OCI-LY1 (cell line): ENCODE measurements around the gene CFAP77.

ENCODE experiments used
- H2AFZ ChIP-seq: fragments of 200-600 bp; sonication (generic), shearing (Covaris generic); 2 replicates; pipeline ENCODE4 v1.6.0; 2014; ENCODE audit warnings: antibody characterized with exemption, mild to moderate bottlenecking, low read length
- H3F3A ChIP-seq: fragments of 200-600 bp; sonication (generic), shearing (Covaris generic); 2 replicates; pipeline ENCODE4 v1.6.0; 2014; ENCODE audit warnings: mild to moderate bottlenecking, antibody characterized with exemption, low read length, moderate library complexity; ENCODE audit not compliant: insufficient read depth
- H3K27ac ChIP-seq: fragments of 200-600 bp; sonication (generic); 2 replicates; pipeline ENCODE4 v1.5.1; 2014; ENCODE audit warnings: low read length, mixed run types, mild to moderate bottlenecking, low read depth; ENCODE audit not compliant: poor library complexity, severe bottlenecking
- H3K27me3 ChIP-seq: fragments of 200-600 bp; sonication (generic); 2 replicates; pipeline ENCODE4 v1.6.0; 2014; ENCODE audit warnings: antibody characterized with exemption, mild to moderate bottlenecking, low read length, moderate library complexity; ENCODE audit not compliant: insufficient read depth
- H3K36me3 ChIP-seq: fragments of 200-600 bp; sonication (generic); 2 replicates; pipeline ENCODE4 v1.6.1; 2014; ENCODE audit warnings: mild to moderate bottlenecking, antibody characterized with exemption, low read length, moderate library complexity, mixed read lengths; ENCODE audit not compliant: insufficient read depth
- H3K4me1 ChIP-seq: fragments of 200-600 bp; sonication (generic); 2 replicates; pipeline ENCODE4 v1.5.1; 2014; ENCODE audit warnings: mild to moderate bottlenecking, low read length, moderate library complexity; ENCODE audit not compliant: insufficient read depth, severe bottlenecking
- H3K4me2 ChIP-seq: fragments of 200-600 bp; sonication (generic), shearing (Covaris generic); 2 replicates; pipeline ENCODE4 v1.6.1; 2014; ENCODE audit warnings: low read length
- H3K4me3 ChIP-seq: fragments of 200-600 bp; sonication (generic); 2 replicates; pipeline ENCODE4 v1.5.1; 2014; ENCODE audit warnings: low read length, low read depth, mild to moderate bottlenecking, mixed read lengths; ENCODE audit not compliant: poor library complexity, severe bottlenecking
- H3K79me2 ChIP-seq: fragments of 200-600 bp; shearing (Covaris generic); 2 replicates; pipeline ENCODE4 v1.6.1; 2016; ENCODE audit warnings: mixed run types, low read length, mixed read lengths; ENCODE audit not compliant: insufficient read depth
- H3K9ac ChIP-seq: fragments of 200-600 bp; sonication (generic), shearing (Covaris generic); 2 replicates; pipeline ENCODE4 v1.6.1; 2014; ENCODE audit warnings: mild to moderate bottlenecking, low read length, mixed read lengths
- H3K9me2 ChIP-seq: fragments of 200-600 bp; sonication (generic), shearing (Covaris generic); 2 replicates; pipeline ENCODE4 v1.6.1; 2014; ENCODE audit warnings: low read depth, mild to moderate bottlenecking, low read length, mixed read lengths
- H3K9me3 ChIP-seq: fragments of 200-600 bp; shearing (Covaris generic); 2 replicates; pipeline ENCODE4 v1.6.1; 2014; ENCODE audit warnings: low read length, mixed read lengths
- H4K20me1 ChIP-seq: fragments of 200-600 bp; sonication (generic), shearing (Covaris generic); 2 replicates; pipeline ENCODE4 v1.6.0; 2016; ENCODE audit warnings: mild to moderate bottlenecking, low read length; ENCODE audit not compliant: insufficient read depth
- CTCF ChIP-seq: fragments of 200-600 bp; sonication (generic), shearing (Covaris generic); IDR thresholded peaks from 2 replicates; pipeline ENCODE4 v1.5.1; 2017; ENCODE audit warnings: mild to moderate bottlenecking, antibody characterized with exemption, low read length, moderate library complexity, mixed read lengths
- EZH2 ChIP-seq: fragments of 200-600 bp; sonication (generic), shearing (Covaris generic); IDR thresholded peaks from 2 replicates; pipeline ENCODE4 v1.8.0; 2017; ENCODE audit warnings: borderline replicate concordance, mixed run types, mild to moderate bottlenecking, antibody characterized with exemption, low read length, moderate library complexity, mixed read lengths

The CFAP77 gene

DNA sequence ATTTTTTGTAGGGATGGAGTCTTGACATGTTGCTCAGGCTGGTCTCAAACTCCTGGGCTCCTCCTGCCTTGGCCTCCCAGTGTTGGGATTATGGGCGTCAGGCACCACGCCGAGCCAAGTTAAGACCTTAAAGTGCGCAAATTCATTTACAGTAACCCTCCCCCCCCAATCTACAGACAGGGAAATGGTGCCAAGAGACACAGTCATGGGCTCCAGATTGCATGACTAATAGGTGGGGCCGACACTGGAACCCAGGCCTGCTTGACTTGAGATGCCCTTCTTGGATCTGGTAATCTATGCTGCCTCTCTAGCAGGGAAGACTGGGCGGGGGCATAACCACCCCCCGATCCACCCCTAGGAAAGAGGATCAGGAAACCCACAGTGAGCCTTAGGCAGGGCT, 22.9 kb upstream of the CFAP77 start:
- Histone ChIP-seq H3K4me2 (no peak overlapping the region), H3K4me1 (peaks cover 47% of the 10 kb centered on the region), H3K4me3 (no peak overlapping the region), H4K20me1 (no peaks in the 10 kb centered on the region), H2AFZ (no peak overlapping the region), H3K9ac (no peak overlapping the region), H3K9me3 (no peaks in the 10 kb centered on the region), H3K36me3 (peaks cover 71% of the 10 kb centered on the region), H3F3A (peaks cover 11% of the 10 kb centered on the region), H3K27me3 (no peaks in the 10 kb centered on the region), H3K27ac (no peak overlapping the region), H3K9me2 (no peaks in the 10 kb centered on the region), H3K79me2 (no peaks in the 10 kb centered on the region)
- TF ChIP-seq EZH2, result no peak
- TF ChIP-seq CTCF, result no peak

GRCh38 chr9:132390966-132391365, 19.0 kb upstream of the CFAP77 start:
- Histone ChIP-seq H3K4me1 (peaks cover 17% of the 10 kb centered on the region), H3K79me2 (no peaks in the 10 kb centered on the region), H3K9me3 (no peaks in the 10 kb centered on the region), H3K36me3 (peaks cover 93% of the 10 kb centered on the region), H4K20me1 (no peaks in the 10 kb centered on the region), H3K9ac (no peak overlapping the region; the same call in 1 of the 2 replicates), H3K4me3 (no peak overlapping the region), H3K27me3 (no peaks in the 10 kb centered on the region), H3K27ac (peak overlapping the region; percentile 64), H3F3A (no peaks in the 10 kb centered on the region), H3K4me2 (0 out of 2 replicates have a peak overlapping the region, but pooled peaks have one; percentile 18), H2AFZ (no peak overlapping the region), H3K9me2 (no peaks in the 10 kb centered on the region)
- no peak for TF ChIP-seq CTCF
- TF ChIP-seq EZH2, result no peak

GRCh38 chr9:132391449-132391848, 18.6 kb upstream of the CFAP77 start:
- Histone ChIP-seq H3K9ac (no peak overlapping the region), H3F3A (no peaks in the 10 kb centered on the region), H4K20me1 (no peaks in the 10 kb centered on the region), H3K9me3 (no peaks in the 10 kb centered on the region), H3K36me3 (peaks cover 93% of the 10 kb centered on the region), H3K27ac (peak overlapping the region; percentile 64), H3K9me2 (no peaks in the 10 kb centered on the region), H3K4me1 (peaks cover 18% of the 10 kb centered on the region), H3K4me2 (0 out of 2 replicates have a peak overlapping the region, but pooled peaks have one; percentile 18), H3K27me3 (no peaks in the 10 kb centered on the region), H3K4me3 (no peak overlapping the region), H2AFZ (no peak overlapping the region), H3K79me2 (no peaks in the 10 kb centered on the region)
- no peak for TF ChIP-seq EZH2
- TF ChIP-seq CTCF, result no peak
